Endothelial cell of umbilical vein (primary cell): ENCODE results near the gene ZSCAN5B.

Experiments
- MYC ChIP-seq: IDR thresholded peaks from one replicate; pipeline ENCODE4 v1.6.1; 2011; ENCODE audit warnings: mild to moderate bottlenecking, low read depth, low read length
- POLR2A ChIP-seq: IDR thresholded peaks from 2 replicates; pipeline ENCODE4 v1.6.1; 2012; ENCODE audit warnings: low read depth, mild to moderate bottlenecking, control low read depth, low read length
- TF ChIP-seq, protein P1 (sequence below), 2 donors: IDR thresholded peaks; 1 replicate in 1 of 2; 2 replicates in 1 of 2; pipeline ENCODE4 v1.5.1; 2011; ENCODE audit warnings: low read length in 2 of 2, mild to moderate bottlenecking in 2 of 2, moderate library complexity in 2 of 2, control low read depth in 1 of 2, inconsistent platforms in 1 of 2, low read depth in 1 of 2; ENCODE audit not compliant: insufficient read depth in 1 of 2; ENCODE audit errors: extremely low read depth in 1 of 2

DNA sequence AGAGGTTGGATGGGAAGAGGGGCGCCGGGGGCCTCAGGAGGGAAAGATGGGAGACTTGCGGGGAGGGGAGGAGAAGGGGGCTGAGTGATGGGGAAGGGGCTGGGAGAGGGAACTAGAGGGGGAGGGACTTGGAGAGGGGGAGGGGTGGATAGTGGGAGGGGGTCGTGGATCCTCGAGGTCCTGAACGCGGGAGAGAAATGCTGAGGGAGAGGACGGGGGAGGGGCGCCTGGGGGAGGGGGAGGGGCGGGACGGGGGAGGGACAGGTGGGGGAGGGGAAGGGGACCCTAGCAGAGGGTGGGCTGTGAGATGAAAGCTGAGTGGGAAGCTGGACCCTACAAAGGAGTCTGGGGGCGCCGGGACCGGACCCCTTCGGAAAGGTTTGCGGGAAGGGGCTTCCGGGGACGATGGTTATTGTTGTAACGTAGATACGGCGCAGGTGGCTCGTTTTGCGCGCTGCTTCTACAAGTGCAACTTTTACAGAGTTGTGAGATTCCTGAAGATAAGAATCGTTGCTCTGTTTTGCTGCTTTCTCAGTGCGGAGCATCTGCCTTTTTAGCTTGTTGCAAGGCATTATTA is 56.1 kb downstream of the ZSCAN5B start:
- TF ChIP-seq, protein P1, sequence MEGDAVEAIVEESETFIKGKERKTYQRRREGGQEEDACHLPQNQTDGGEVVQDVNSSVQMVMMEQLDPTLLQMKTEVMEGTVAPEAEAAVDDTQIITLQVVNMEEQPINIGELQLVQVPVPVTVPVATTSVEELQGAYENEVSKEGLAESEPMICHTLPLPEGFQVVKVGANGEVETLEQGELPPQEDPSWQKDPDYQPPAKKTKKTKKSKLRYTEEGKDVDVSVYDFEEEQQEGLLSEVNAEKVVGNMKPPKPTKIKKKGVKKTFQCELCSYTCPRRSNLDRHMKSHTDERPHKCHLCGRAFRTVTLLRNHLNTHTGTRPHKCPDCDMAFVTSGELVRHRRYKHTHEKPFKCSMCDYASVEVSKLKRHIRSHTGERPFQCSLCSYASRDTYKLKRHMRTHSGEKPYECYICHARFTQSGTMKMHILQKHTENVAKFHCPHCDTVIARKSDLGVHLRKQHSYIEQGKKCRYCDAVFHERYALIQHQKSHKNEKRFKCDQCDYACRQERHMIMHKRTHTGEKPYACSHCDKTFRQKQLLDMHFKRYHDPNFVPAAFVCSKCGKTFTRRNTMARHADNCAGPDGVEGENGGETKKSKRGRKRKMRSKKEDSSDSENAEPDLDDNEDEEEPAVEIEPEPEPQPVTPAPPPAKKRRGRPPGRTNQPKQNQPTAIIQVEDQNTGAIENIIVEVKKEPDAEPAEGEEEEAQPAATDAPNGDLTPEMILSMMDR (IDR thresholded peaks at IDR 0.05; ENCODE audit: extremely low read depth in 1 of 2, insufficient read depth in 1 of 2, low read depth in 1 of 2, low read length in 2 of 2): no peak
- TF ChIP-seq MYC (no peak), POLR2A (no peak)
